Large intestine (tissue), 3 donors: Measurements from ENCODE around the gene CCIN. TPM values are rescaled to one million over a fixed set of nuclear protein-coding genes. Genes with fewer than 3 reads are reported as not detected.

Experiments
- DNase-seq, 2 donors: peaks; one replicate each; pipeline versions ENCODE4 v3.0.0 to v3.0.0-alpha.2; 2013
- H3K27ac ChIP-seq: one replicate; pipeline ENCODE4 v1.5.1; 2013; ENCODE audit warnings: low read length
- H3K27me3 ChIP-seq: 2 replicates; pipeline ENCODE4 v1.6.1; 2013; ENCODE audit warnings: low read length; ENCODE audit not compliant: control insufficient read depth, insufficient read depth
- H3K36me3 ChIP-seq: 2 replicates; pipeline ENCODE4 v1.6.1; 2013; ENCODE audit warnings: low read length; ENCODE audit not compliant: control insufficient read depth, insufficient read depth
- H3K4me1 ChIP-seq: one replicate; pipeline ENCODE4 v1.6.1; 2013; ENCODE audit warnings: low read length; ENCODE audit not compliant: control insufficient read depth, insufficient read depth
- H3K4me3 ChIP-seq: one replicate; pipeline ENCODE4 v1.5.1; 2013; ENCODE audit warnings: low read length
- H3K9me3 ChIP-seq: one replicate; pipeline ENCODE4 v1.6.1; 2013; ENCODE audit warnings: mild to moderate bottlenecking, low read depth, low read length, moderate library complexity; ENCODE audit not compliant: control insufficient read depth
- WGBS: methylation state at CpG from one replicate; pipeline ENCODE4 v1.1.5; 2013; ENCODE audit warnings: low lambda C conversion rate; ENCODE audit not compliant: insufficient coverage; 5-methylcytosine and 5-hydroxymethylcytosine counted together
- polyA plus RNA-seq: library from polyadenylated mRNA; unstranded; fragments of 120-200 nt; gene quantifications from one replicate; pipeline ENCODE4 v1.2.1, GENCODE V29; 2013

Gene CCIN
- polyA plus RNA-seq, 1 donor = 0.07 TPM

DNA sequence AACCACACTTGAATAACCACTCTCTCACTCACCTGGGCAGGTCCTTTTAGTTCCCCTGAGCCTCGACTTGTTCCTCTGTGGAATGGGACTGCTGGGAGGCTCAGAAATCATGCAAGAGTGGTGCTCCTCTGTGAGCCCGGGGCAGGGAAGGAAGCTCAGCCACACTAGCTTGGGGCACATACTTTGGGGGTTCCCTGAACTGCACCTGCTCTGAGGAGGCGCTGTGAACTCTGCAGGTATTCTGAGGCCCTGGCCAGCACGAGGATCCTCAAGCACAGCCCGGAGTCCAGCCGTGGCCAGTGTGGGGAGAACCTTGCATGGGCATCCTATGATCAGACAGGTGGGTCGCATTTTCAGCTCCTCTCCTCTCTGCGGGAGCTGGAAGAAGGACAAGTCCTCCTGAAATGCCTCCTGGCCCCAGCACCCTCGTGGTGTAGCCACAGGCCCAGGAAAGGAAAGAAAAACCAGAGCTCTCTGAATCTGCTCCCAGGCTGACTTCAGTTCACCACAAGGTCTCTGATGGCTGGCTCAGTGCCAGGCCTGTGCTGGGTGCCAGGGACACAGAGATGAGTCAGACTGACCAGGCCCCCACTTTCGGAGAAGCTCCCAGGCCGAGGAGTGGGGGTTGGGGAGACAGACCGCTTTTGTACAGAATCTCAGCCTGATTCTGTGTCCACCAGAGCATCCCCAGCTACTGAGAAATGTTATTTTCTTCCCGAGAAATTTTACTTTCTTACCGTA, 20.7 kb upstream of the CCIN start:
- H3K27ac ChIP-seq = peak overlapping the region; percentile 51
- peak in 1 of 2 donors; percentile 58 for DNase-seq
- 66% methylated on average over 2 of the region's 14 CpGs for WGBS

DNA sequence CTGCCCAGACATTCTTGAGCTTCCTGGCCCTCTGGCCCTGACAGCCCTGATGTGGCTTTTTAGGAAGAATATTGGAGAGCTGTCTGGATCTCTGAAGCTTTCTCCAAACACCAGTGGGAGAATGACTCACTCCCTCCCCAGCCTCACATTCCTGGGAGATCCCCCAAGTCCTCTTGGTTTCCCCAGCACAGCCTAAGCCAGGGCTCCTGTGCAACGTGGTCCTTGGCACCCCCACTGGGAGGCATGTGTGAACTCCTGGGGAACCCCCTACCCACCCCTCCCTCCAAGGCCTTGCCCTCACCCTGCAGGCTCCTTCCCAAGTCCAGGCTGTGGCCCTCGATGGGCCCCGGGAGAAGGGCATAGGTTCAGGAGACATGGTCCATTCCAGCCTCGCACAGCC, 20.0 kb upstream of the CCIN start:
- no peaks in the 10 kb centered on the region for H3K27me3 ChIP-seq
- H3K4me1 ChIP-seq = peaks cover 7% of the 10 kb centered on the region
- no CpG with 5 or more reads among the region's 4 CpGs for WGBS
- peak overlapping the region; percentile 35 for H3K27ac ChIP-seq
- DNase-seq = no peak
- no peak overlapping the region for H3K4me3 ChIP-seq
- H3K9me3 ChIP-seq = peaks cover 14% of the 10 kb centered on the region
- H3K36me3 ChIP-seq = peaks cover 18% of the 10 kb centered on the region

More for the DNA sequence above, 20.7 kb upstream of the CCIN start:
- peaks cover 6% of the 10 kb centered on the region for H3K4me1 ChIP-seq
- peaks cover 14% of the 10 kb centered on the region for H3K9me3 ChIP-seq
- no peaks in the 10 kb centered on the region for H3K27me3 ChIP-seq
- H3K36me3 ChIP-seq = peaks cover 21% of the 10 kb centered on the region
- no peak overlapping the region for H3K4me3 ChIP-seq

DNA sequence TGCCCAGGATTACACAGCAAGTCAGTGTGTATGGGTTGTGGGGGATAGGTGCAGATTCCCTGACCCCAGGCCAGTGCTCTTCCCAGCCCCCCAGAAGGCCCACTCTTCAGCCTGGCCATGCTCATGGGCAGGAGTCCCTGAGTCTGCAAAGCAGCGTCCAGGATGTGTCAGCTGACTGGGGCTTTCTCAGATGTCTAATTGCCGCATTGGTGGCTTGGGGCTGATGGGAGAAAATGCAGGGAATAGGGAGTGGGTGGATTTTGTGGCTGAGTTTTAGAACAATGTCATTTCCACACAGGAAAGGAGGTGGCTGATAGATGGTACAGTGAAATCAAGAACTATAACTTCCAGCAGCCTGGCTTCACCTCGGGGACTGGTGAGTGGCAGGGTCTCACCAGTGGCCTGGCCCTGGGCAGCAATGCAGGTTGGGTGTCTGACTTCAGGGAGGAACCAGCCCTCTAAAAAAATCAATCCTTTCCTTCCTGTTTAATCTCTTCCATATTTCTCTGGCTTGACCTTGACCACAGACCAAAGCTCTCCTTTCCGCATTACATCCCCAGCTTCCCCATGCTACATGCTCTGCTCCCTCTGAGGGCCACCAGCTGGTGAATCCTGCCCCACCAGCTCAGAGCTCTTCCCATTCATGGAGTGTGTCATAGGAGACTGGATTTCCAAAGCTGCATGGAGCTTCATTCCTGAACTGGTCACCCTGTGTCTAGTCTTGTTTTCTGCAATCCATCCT, 18.4 kb upstream of the CCIN start:
- Histone ChIP-seq H3K27ac (no peak overlapping the region), H3K4me3 (no peak overlapping the region), H3K4me1 (peaks cover 9% of the 10 kb centered on the region), H3K9me3 (peaks cover 8% of the 10 kb centered on the region), H3K27me3 (no peaks in the 10 kb centered on the region), H3K36me3 (peaks cover 18% of the 10 kb centered on the region)
- no peak for DNase-seq
- no CpG with 5 or more reads among the region's 4 CpGs for WGBS

DNA sequence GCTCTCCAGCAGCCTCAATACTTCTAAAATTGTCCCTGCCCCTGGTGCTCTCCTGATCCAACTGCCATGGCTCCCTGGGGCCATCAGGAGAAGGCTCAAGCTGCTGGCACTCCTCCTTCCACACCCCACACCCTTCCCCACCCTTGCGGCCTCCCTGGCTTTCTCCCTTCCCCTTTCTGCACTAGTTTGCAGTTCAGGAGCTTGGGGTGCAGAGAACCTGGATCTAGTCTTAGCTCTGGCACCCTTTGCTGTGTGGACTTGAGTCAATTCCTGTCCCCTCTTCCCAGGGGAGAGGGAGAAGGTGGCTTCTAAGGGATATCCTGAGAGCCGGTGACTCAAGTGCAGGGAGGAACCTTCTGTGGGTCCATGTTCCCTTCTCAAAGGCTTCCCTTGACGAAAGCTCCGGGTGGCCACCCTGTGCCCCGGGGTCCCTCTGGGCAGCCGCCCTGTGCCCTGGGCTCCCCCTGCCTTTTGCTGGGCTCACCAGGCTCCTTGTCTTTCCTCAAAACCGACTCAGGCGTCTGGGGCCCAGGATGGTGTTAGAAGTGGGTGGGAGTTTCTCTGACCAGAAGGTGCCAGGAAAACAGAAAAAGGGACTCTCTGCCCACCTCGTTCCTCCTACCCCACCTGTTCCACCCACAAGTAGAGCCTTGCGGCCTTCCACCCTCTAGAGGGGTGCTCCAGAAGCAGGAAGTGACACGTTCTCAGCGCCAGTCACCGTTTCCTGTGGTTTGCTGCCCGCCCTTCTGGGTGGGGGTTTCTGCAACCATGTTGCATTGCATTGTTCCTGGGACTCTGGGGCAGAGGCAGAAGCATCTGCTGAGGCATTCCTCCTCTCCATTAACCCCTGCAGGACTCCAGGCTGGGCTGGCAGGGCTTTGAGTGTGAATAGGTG, 17.6 kb upstream of the CCIN start:
- H3K27me3 ChIP-seq = no peaks in the 10 kb centered on the region
- peaks cover 3% of the 10 kb centered on the region for H3K9me3 ChIP-seq
- no CpG with 5 or more reads among the region's 14 CpGs for WGBS
- no peak overlapping the region for H3K27ac ChIP-seq
- H3K4me1 ChIP-seq = peaks cover 9% of the 10 kb centered on the region
- no peak overlapping the region for H3K4me3 ChIP-seq
- no peak for DNase-seq
- H3K36me3 ChIP-seq = peaks cover 20% of the 10 kb centered on the region

DNA sequence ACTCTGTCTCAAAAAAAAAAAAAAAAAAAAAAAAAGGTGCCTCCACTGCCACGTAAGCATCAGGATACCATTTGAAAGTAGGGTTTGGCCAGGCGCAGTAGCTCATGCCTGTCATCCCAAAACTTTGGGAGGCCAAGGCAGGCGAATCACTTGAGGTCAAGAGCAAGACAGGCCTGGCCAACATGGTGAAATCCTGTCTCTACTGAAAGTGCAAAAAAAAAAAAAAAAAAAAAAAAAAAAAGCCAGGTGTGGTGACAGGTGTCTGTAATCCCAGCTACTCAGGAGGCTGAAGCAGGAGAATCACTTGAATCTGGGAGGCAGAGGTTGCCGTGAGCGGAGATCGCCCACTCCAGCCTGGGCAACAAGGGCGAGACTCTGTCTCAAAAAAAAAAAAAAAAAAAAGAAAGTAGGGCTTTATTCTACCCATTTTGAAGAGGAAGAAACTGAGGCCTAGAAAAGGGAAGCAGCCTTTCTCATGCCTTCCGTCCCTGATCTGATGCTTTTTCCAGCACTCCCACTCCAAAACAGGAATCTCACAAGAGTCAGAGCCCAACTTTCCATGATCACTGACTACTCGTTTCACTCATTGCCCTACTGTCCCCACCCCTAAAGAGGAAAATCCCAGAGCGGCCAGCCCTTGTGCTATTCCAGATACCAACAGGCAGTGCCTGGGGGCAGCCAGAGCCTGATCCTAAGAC, 16.3 kb upstream of the CCIN start:
- no peak for DNase-seq
- Histone ChIP-seq H3K36me3 (peaks cover 17% of the 10 kb centered on the region), H3K9me3 (no peaks in the 10 kb centered on the region), H3K4me3 (no peak overlapping the region), H3K4me1 (peaks cover 9% of the 10 kb centered on the region), H3K27ac (no peak overlapping the region), H3K27me3 (no peaks in the 10 kb centered on the region)
- WGBS = no CpG with 5 or more reads among the region's 10 CpGs

DNA sequence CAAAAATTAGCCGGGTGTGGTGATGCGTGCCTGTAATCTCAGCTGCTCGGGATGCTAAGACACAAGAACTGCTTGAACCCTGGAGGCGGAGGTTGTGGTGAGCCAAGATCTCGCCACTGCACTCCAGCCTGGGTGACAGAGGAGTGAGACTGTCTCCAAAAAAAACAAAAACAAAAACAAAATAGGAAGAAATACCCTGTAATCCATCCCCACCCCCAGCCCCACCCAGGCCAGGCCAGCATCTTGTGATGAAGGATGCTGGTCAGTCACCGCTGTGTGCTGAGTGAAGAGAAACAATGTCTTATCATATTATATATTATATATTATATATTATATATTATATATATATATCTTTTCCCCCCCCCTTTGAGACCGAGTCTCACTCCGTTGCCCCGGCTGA, 15.4 kb upstream of the CCIN start:
- Histone ChIP-seq H3K9me3 (no peaks in the 10 kb centered on the region), H3K4me1 (peaks cover 9% of the 10 kb centered on the region), H3K27ac (peak overlapping the region; percentile 69), H3K36me3 (peaks cover 12% of the 10 kb centered on the region), H3K4me3 (no peak overlapping the region), H3K27me3 (no peaks in the 10 kb centered on the region)
- WGBS = no CpG with 5 or more reads among the region's 9 CpGs
- DNase-seq = no peak

DNA sequence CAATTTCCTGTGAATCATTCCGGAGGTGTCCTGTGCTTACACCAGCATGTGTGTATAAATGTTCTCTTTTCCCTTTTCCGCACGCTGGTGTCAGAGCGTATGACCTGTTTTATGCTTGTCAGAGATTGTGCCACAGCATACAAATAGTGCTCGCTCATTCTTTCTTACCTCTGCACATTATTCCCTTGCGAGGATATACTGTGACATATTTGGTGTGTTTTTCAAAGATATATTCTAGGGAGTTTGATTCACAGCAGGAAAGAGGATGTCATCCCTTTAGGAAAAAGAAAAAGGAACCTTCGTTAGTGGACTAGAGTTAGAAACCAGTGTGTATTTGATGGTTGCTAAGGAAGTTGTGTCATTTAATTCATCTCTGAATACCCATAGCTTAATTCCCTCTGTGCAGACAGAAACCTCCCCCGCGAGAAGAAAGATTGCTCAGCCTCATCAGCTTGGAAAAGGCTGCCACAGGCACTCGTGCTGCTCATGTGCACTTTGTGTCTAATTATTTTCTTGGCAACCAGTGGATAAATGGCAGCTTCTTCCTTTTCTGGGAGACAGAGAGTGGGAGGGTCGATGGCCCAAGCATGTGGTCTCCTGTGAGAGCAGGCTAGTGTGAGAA, 14.7 kb upstream of the CCIN start:
- H3K9me3 ChIP-seq = no peaks in the 10 kb centered on the region
- H3K27ac ChIP-seq = peak overlapping the region; percentile 69
- peaks cover 4% of the 10 kb centered on the region for H3K4me1 ChIP-seq
- no peaks in the 10 kb centered on the region for H3K27me3 ChIP-seq
- DNase-seq = peak in 1 of 2 donors; percentile 51
- no CpG with 5 or more reads among the region's 11 CpGs for WGBS
- no peak overlapping the region for H3K4me3 ChIP-seq
- H3K36me3 ChIP-seq = peaks cover 12% of the 10 kb centered on the region

DNA sequence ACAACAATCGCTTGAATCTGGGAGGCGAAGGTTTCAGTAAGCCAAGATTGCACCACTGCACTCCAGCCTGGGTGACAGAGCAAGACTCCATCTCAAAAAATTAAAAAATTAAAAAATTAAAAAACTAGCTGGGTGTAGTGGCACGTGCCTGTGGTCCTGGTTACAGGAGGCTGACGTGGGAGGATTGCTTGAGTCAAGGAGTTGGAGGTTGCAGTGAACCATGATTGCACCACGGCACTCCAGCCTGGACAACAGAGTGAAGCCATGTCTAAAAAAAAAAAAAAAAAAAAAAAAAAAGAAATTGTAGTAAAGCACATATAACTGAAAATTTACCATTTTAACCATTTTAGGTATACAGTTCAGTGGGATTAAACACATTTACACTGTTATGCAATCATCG, 13.1 kb upstream of the CCIN start:
- H3K4me1 ChIP-seq = peaks cover 3% of the 10 kb centered on the region
- H3K9me3 ChIP-seq = no peaks in the 10 kb centered on the region
- H3K36me3 ChIP-seq = peaks cover 7% of the 10 kb centered on the region
- DNase-seq = no peak
- 100% methylated on average over 2 of the region's 6 CpGs for WGBS
- H3K27me3 ChIP-seq = no peaks in the 10 kb centered on the region
- no peak overlapping the region for H3K4me3 ChIP-seq
- H3K27ac ChIP-seq = no peak overlapping the region

DNA sequence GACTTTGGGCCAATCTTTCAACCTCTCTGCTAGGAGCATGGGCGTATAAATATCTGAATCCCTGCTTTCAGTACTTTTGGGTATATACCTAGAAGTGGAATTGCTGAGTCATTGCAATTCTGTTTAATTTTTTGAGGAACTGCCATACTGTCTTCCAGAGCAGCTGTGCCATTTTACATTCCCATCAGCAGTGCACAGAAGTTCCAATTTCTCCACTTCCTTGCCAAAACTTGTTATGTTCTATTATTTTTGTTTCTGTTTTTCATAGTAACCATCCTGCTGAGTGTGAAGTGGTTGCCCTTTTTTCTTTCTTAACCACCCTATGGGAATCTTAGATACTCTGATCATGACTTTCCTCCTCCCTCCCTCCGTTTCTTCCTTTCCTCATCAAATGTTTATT, 11.1 kb upstream of the CCIN start:
- peaks cover 6% of the 10 kb centered on the region for H3K4me1 ChIP-seq
- WGBS = 100% methylated on average over 1 of the region's 2 CpGs
- H3K27ac ChIP-seq = no peak overlapping the region
- DNase-seq = no peak
- H3K27me3 ChIP-seq = no peaks in the 10 kb centered on the region
- peaks cover 2% of the 10 kb centered on the region for H3K36me3 ChIP-seq
- H3K9me3 ChIP-seq = no peaks in the 10 kb centered on the region
- no peak overlapping the region for H3K4me3 ChIP-seq
